ENCODE data around the gene SCML1.

GRCh38 chrX:17788439-17788838, 51.1 kb downstream of the SCML1 start:
- no peak for TF ChIP-seq ZFX (IDR thresholded peaks at IDR 0.05)
- TF ChIP-seq, protein P1, sequence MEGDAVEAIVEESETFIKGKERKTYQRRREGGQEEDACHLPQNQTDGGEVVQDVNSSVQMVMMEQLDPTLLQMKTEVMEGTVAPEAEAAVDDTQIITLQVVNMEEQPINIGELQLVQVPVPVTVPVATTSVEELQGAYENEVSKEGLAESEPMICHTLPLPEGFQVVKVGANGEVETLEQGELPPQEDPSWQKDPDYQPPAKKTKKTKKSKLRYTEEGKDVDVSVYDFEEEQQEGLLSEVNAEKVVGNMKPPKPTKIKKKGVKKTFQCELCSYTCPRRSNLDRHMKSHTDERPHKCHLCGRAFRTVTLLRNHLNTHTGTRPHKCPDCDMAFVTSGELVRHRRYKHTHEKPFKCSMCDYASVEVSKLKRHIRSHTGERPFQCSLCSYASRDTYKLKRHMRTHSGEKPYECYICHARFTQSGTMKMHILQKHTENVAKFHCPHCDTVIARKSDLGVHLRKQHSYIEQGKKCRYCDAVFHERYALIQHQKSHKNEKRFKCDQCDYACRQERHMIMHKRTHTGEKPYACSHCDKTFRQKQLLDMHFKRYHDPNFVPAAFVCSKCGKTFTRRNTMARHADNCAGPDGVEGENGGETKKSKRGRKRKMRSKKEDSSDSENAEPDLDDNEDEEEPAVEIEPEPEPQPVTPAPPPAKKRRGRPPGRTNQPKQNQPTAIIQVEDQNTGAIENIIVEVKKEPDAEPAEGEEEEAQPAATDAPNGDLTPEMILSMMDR (conservative IDR thresholded peaks at IDR 0.05), result peak; percentile 82

All from C4-2B (cell line).